Measurements from ENCODE around the gene RGMB. TPM values are rescaled to one million over a fixed set of nuclear protein-coding genes. Genes with fewer than 3 reads are reported as not detected.

RGMB gene
- total RNA-seq, 1 donor from 2014 or later = 14.4 TPM

GRCh38 chr5:98805070-98805469, 31.6 kb downstream of the RGMB start:
- intact Hi-C loops (cut with DNase I) = no loop called here
- DNase-seq (ENCODE audit: low spot score) = no peak

- DNase-seq (ENCODE audit: low spot score) = no peak
- intact Hi-C loops (cut with DNase I) = no loop called here
Observed at GRCh38 chr5:98807806-98808205, 34.3 kb downstream of the RGMB start.

- DNase-seq (ENCODE audit: low spot score) = no peak
- intact Hi-C loops (cut with DNase I) = no loop called here
Observed at GRCh38 chr5:98810206-98810605, 36.7 kb downstream of the RGMB start.

GRCh38 chr5:98813755-98814154, 40.3 kb downstream of the RGMB start:
- DNase-seq (ENCODE audit: low spot score) = no peak
- intact Hi-C loops (cut with DNase I) = no loop called here

- intact Hi-C loops (cut with DNase I) = no loop called here
Observed at GRCh38 chr5:98816582-98817222, 43.2 kb downstream of the RGMB start.

GRCh38 chr5:98825582-98826375, 52.3 kb downstream of the RGMB start:
- DNase-seq (ENCODE audit: low spot score) = no peak
- intact Hi-C loops (cut with DNase I) = no loop called here

More at GRCh38 chr5:98816582-98817222, 43.2 kb downstream of the RGMB start:
- no peak for DNase-seq (ENCODE audit: low spot score)

- intact Hi-C loops (cut with DNase I) = no loop called here
- DNase-seq (ENCODE audit: low spot score) = no peak
Observed at GRCh38 chr5:98827161-98827560, 53.7 kb downstream of the RGMB start.

DNA sequence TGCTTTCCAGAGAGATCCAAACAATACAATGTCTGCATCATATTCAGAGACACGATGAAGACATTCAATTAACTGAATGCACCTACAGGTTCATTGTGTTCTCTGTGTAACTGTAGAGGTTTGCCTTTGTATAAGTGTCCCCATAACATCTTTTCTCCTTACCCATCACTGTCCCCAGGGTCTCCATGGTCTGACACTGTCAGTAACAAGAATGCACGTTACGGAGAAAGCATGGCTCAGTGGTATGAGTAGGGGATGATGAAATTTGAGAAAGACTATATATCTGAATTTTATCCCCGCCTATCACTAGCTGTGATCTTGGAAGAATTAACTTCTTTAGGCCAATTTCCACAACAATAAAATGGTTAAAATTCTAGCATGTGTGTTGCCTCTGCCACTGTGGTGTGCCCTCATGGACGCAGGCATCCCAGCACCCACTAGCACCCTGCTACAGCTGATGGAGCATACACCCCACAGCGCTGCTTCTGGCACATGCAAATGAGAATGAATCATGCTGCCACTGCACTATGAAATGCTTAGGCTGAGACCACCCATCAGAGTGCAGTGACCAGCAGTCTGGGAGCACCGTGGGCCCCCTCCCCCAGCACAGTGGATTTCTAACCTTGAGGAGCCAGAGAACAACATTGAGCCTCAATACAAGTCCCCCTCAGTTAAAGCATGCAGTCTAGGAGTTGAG, 54.3 kb downstream of the RGMB start:
- intact Hi-C loops (cut with DNase I) = no loop called here
- no peak for DNase-seq (ENCODE audit: low spot score)

- intact Hi-C loops (cut with DNase I) = no loop called here
Observed at GRCh38 chr5:98836175-98836574, 62.7 kb downstream of the RGMB start.

GRCh38 chr5:98839469-98840383, 66.3 kb downstream of the RGMB start:
- no peak for DNase-seq (ENCODE audit: low spot score)
- intact Hi-C loops (cut with DNase I) = no loop called here

More at GRCh38 chr5:98836175-98836574, 62.7 kb downstream of the RGMB start:
- no peak for DNase-seq (ENCODE audit: low spot score)

DNA sequence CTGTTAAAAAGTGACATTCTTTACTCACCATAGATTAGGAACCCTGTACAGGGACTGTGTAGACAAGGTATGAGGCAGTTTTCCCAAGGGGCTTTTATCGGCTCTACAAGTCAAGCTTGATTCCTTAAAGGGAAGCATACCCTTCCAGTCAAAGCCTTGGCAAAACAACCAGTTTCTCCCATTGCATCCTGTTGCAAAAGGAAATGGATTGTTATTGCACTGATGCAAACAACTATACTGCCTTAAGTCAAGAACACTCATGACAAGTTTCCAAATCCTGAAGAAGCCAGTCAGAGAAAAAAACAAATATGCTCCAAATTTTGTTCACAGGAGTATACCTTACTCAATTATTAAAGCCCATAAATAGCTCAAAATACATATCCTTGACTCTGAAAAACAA, 67.5 kb downstream of the RGMB start:
- no peak for DNase-seq (ENCODE audit: low spot score)
- intact Hi-C loops (cut with DNase I) = no loop called here

DNA sequence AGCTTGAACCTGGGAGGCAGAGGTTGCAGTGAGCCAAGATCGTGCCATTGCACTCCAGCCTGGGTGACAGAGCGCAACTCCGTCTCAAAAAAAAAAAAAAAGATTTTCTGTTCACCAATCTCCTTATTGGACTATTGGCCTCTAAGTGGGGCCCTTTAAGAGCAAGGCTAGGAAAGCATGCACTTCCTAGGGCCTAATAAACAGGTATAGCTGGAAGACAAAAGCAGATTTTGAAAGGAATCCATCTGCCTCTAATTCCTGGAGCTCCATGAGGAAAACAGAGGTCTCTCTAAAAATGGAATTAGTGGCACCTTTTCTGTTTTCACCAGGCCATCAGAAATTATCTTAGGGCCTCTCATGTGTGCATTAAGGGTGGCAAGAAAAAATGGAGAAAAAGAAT, 70.0 kb downstream of the RGMB start:
- DNase-seq (ENCODE audit: low spot score) = no peak
- intact Hi-C loops (cut with DNase I) = no loop called here

DNA sequence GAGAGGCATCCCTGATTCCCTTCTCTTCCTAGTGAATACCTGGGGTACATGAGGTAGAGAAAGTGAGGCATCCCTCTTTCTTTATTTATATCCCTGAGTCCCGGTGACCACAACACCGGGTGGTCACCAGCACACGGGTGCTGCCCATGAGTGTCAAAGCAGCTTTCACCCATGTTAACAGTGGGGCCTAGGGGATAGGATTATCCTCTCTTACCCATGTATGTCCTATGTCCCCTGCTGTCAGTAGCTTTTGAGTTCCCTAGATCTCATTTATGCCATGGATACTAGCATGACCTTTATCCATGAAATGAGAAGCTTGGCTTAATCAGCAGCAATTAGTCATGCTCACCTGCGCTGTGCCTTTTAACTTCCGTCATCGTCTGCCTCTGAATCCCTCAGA, 71.4 kb downstream of the RGMB start:
- DNase-seq (ENCODE audit: low spot score) = no peak
- intact Hi-C loops (cut with DNase I) = no loop called here

GRCh38 chr5:98845878-98846277, 72.4 kb downstream of the RGMB start:
- intact Hi-C loops (cut with DNase I) = no loop called here
- DNase-seq (ENCODE audit: low spot score) = no peak

Other genes starting within 250 kb of the RGMB start
- 16.8 TPM for gene CHD1, start 155.3 kb downstream of the RGMB start, total RNA-seq

Measured in cardiac septum (tissue), 1 donor.